ENCODE data around the gene RGS9.
A peak's percentile ranks its signal among the peaks of the same experiment; 100 is the strongest.

RGS9 gene

GRCh38 chr17:65219124-65219523, 82.0 kb downstream of the RGS9 start:
- DNase-seq (ENCODE audit: low spot score): no peak

- DNase-seq (ENCODE audit: low spot score): no peak
These were observed 82.5 kb downstream of the RGS9 start for GRCh38 chr17:65219707-65220106.

GRCh38 chr17:65220732-65221131, 83.6 kb downstream of the RGS9 start:
- peak; percentile 64 for DNase-seq (ENCODE audit: low spot score)

GRCh38 chr17:65222214-65222738, 85.1 kb downstream of the RGS9 start:
- DNase-seq (ENCODE audit: low spot score): peak; percentile 17

- no peak for DNase-seq (ENCODE audit: low spot score)
These were observed 87.9 kb downstream of the RGS9 start for GRCh38 chr17:65225061-65225460.

- DNase-seq (ENCODE audit: low spot score): no peak
These were observed 89.1 kb downstream of the RGS9 start for GRCh38 chr17:65226227-65226626.

GRCh38 chr17:65227637-65228036, 90.5 kb downstream of the RGS9 start:
- DNase-seq (ENCODE audit: low spot score): no peak

- no peak for DNase-seq (ENCODE audit: low spot score)
These were observed 91.1 kb downstream of the RGS9 start for GRCh38 chr17:65228287-65228686.

- no peak for DNase-seq (ENCODE audit: low spot score)
These were observed 91.8 kb downstream of the RGS9 start for GRCh38 chr17:65228734-65229620.

GRCh38 chr17:65229621-65229995, 92.4 kb downstream of the RGS9 start:
- no peak for DNase-seq (ENCODE audit: low spot score)

- no peak for DNase-seq (ENCODE audit: low spot score)
These were observed 92.9 kb downstream of the RGS9 start for GRCh38 chr17:65230040-65230439.

GRCh38 chr17:65231086-65231485, 93.9 kb downstream of the RGS9 start:
- no peak for DNase-seq (ENCODE audit: low spot score)

- DNase-seq (ENCODE audit: low spot score): peak; percentile 94
These were observed 94.6 kb downstream of the RGS9 start for GRCh38 chr17:65231662-65232335.

GRCh38 chr17:65235284-65235683, 98.1 kb downstream of the RGS9 start:
- no peak for DNase-seq (ENCODE audit: low spot score)

- no peak for DNase-seq (ENCODE audit: low spot score)
These were observed 99.2 kb downstream of the RGS9 start for GRCh38 chr17:65236321-65236720.

GRCh38 chr17:65243838-65244625, 106.9 kb downstream of the RGS9 start:
- DNase-seq (ENCODE audit: low spot score): peak; percentile 82

- no peak for DNase-seq (ENCODE audit: low spot score)
These were observed 109.1 kb downstream of the RGS9 start for GRCh38 chr17:65246252-65246651.

- DNase-seq (ENCODE audit: low spot score): no peak
These were observed 112.6 kb downstream of the RGS9 start for GRCh38 chr17:65249774-65250173.

GRCh38 chr17:65254166-65254565, 117.0 kb downstream of the RGS9 start:
- peak; percentile 21 for DNase-seq (ENCODE audit: low spot score)

- no peak for DNase-seq (ENCODE audit: low spot score)
These were observed 122.1 kb downstream of the RGS9 start for GRCh38 chr17:65259281-65259680.

GRCh38 chr17:65259696-65260485, 122.7 kb downstream of the RGS9 start:
- no peak for DNase-seq (ENCODE audit: low spot score)

- DNase-seq (ENCODE audit: low spot score): no peak
These were observed 123.5 kb downstream of the RGS9 start for GRCh38 chr17:65260626-65261025.
